HepG2 (cell line): Measurements from ENCODE around the gene BBOX1.

Experiments
- ARID4A ChIP-seq: sonication (generic); formaldehyde crosslinking; IDR thresholded peaks from 2 replicates; pipeline ENCODE4 v1.5.0; 2020; ENCODE audit warnings: mild to moderate bottlenecking, missing genetic modification reagents, borderline replicate concordance
- BHLHE40 ChIP-seq: IDR thresholded peaks from 2 replicates; pipeline ENCODE4 v1.6.1; 2011; ENCODE audit warnings: low read length, improper control_type of control experiment
- CREM ChIP-seq, 2 experiments: sonication (generic) in 1 of 2; formaldehyde crosslinking in 1 of 2; IDR thresholded peaks; 2 replicates each; pipeline versions ENCODE4 v1.4.0 to v1.6.1; 2016 to 2020; ENCODE audit warnings: antibody characterized with exemption in 1 of 2, mild to moderate bottlenecking in 1 of 2, missing genetic modification reagents in 1 of 2
- CTCF ChIP-seq: sonication (generic); formaldehyde crosslinking; IDR thresholded peaks from 2 replicates; pipeline ENCODE4 v1.5.0; 2020; ENCODE audit warnings: mild to moderate bottlenecking, missing genetic modification reagents, moderate library complexity
- EZH2 ChIP-seq: conservative IDR thresholded peaks from 2 replicates; pipeline ENCODE4 v1.6.1; 2012; ENCODE audit warnings: mild to moderate bottlenecking, low read depth, low read length, moderate library complexity
- HOXA3 ChIP-seq: sonication (generic); formaldehyde crosslinking; IDR thresholded peaks from 2 replicates; pipeline ENCODE4 v1.5.0; 2020; ENCODE audit warnings: missing genetic modification reagents
- KDM5A ChIP-seq: fragments of 200-600 bp; sonication (generic); IDR thresholded peaks from 2 replicates; pipeline ENCODE4 v1.7.0; 2018; ENCODE audit warnings: antibody characterized with exemption, mild to moderate bottlenecking, low read length, borderline replicate concordance
- NR3C1 ChIP-seq: sonication (generic); formaldehyde crosslinking; IDR thresholded peaks from 2 replicates; pipeline ENCODE4 v1.4.0; 2020; ENCODE audit warnings: missing genetic modification reagents
- POLR2AphosphoS5 ChIP-seq: IDR thresholded peaks from 2 replicates; pipeline ENCODE4 v1.6.1; 2012; ENCODE audit warnings: low read depth, low read length
- TAF1 ChIP-seq: sonication (generic); formaldehyde crosslinking; IDR thresholded peaks from 2 replicates; pipeline ENCODE4 v1.4.0; 2020; ENCODE audit warnings: missing genetic modification reagents
- YY1 ChIP-seq: IDR thresholded peaks from 2 replicates; pipeline ENCODE4 v1.6.1; 2011; ENCODE audit warnings: low read length, low read depth, moderate library complexity, mild to moderate bottlenecking; ENCODE audit not compliant: insufficient read depth, insufficient replicate concordance
- ZFP36 ChIP-seq: fragments of 150-350 bp; IDR thresholded peaks from 2 replicates; pipeline ENCODE4 v1.6.1; 2018; ENCODE audit warnings: borderline replicate concordance, low read length, low read depth; ENCODE audit not compliant: partially characterized antibody
- ZNF253 ChIP-seq: sonication (generic); formaldehyde crosslinking; IDR thresholded peaks from 2 replicates; pipeline ENCODE4 v1.8.0; 2022; ENCODE audit warnings: mild to moderate bottlenecking, missing genetic modification reagents, borderline replicate concordance
- TF ChIP-seq, protein P1 (sequence below): sonication (generic); formaldehyde crosslinking; IDR thresholded peaks from 2 replicates; pipeline ENCODE4 v1.4.0; 2020; ENCODE audit warnings: missing genetic modification reagents

GRCh38 chr11:27022659-27023251 lies 17.9 kb upstream of the BBOX1 start:
- TF ChIP-seq ZNF253 (CRISPR knock-in tag) (no peak), YY1 (no peak), ARID4A (CRISPR knock-in tag) (no peak), EZH2 (no peak), BHLHE40 (no peak), ZFP36 (no peak), TAF1 (no peak), CREM (IDR thresholded peaks at IDR 0.05) (no peak), CREM (CRISPR knock-in tag; IDR thresholded peaks at IDR 0.05) (no peak), NR3C1 (CRISPR knock-in tag) (no peak), KDM5A (no peak), CTCF (CRISPR knock-in tag) (no peak), POLR2AphosphoS5 (no peak), HOXA3 (CRISPR knock-in tag) (no peak)
- TF ChIP-seq, protein P1, sequence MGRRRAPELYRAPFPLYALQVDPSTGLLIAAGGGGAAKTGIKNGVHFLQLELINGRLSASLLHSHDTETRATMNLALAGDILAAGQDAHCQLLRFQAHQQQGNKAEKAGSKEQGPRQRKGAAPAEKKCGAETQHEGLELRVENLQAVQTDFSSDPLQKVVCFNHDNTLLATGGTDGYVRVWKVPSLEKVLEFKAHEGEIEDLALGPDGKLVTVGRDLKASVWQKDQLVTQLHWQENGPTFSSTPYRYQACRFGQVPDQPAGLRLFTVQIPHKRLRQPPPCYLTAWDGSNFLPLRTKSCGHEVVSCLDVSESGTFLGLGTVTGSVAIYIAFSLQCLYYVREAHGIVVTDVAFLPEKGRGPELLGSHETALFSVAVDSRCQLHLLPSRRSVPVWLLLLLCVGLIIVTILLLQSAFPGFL (CRISPR knock-in tag): no peak
